K562 (cell line): ENCODE data around the gene EZH1. TPM values are rescaled to one million over a fixed set of nuclear protein-coding genes. Genes with fewer than 3 reads are reported as not detected.

Experiments used
- ETS1 ChIP-seq: conservative IDR thresholded peaks from 2 replicates; pipeline ENCODE4 v1.6.1; 2011; ENCODE audit warnings: low read depth, mild to moderate bottlenecking, low read length; ENCODE audit not compliant: control insufficient read depth
- MBD1 ChIP-seq: fragments of 250-450 bp; sonication (Bioruptor Pico); IDR thresholded peaks from 2 replicates; pipeline ENCODE4 v1.8.0; 2022; ENCODE audit warnings: inconsistent platforms
- MTA1 ChIP-seq: fragments of 450-650 bp; IDR thresholded peaks from 2 replicates; pipeline ENCODE4 v1.6.1; 2017; ENCODE audit warnings: borderline replicate concordance
- PATZ1 ChIP-seq: fragments of 250-450 bp; sonication (Bioruptor Pico); IDR thresholded peaks from 2 replicates; pipeline ENCODE4 v1.5.0; 2020; ENCODE audit warnings: mild to moderate bottlenecking, borderline replicate concordance
- PCBP1 ChIP-seq: fragments of 200-400 bp; formaldehyde crosslinking; IDR thresholded peaks from 2 replicates; pipeline ENCODE4 v1.6.1; 2018; ENCODE audit warnings: mild to moderate bottlenecking, low read depth, low read length; ENCODE audit not compliant: poor library complexity, severe bottlenecking
- RBM22 ChIP-seq: fragments of 200-400 bp; formaldehyde crosslinking; IDR thresholded peaks from 2 replicates; pipeline ENCODE4 v1.6.1; 2018; ENCODE audit warnings: low read length, low read depth; ENCODE audit not compliant: poor library complexity, severe bottlenecking
- REST ChIP-seq, 2 experiments: fragments of 450-650 bp; formaldehyde crosslinking in 1 of 2; IDR thresholded peaks; 2 replicates each; pipeline versions ENCODE4 v1.4.0 to v1.6.1; 2014 to 2020; ENCODE audit warnings: mild to moderate bottlenecking in 2 of 2, borderline replicate concordance in 1 of 2, low read depth in 1 of 2
- UBTF ChIP-seq, 2 experiments: IDR thresholded peaks; 2 replicates each; pipeline ENCODE4 v1.6.1; 2012; ENCODE audit warnings: improper control_type of control experiment in 2 of 2, low read depth in 2 of 2, low read length in 2 of 2, borderline replicate concordance in 1 of 2
- ZNF263 ChIP-seq: sonication (generic); formaldehyde crosslinking; IDR thresholded peaks from 2 replicates; pipeline ENCODE4 v1.8.0; 2022; ENCODE audit warnings: mild to moderate bottlenecking, missing genetic modification reagents, borderline replicate concordance
- ZNF707 ChIP-seq: fragments of 250-450 bp; sonication (Bioruptor Pico); conservative IDR thresholded peaks from 2 replicates; pipeline ENCODE4 v1.8.0; 2022; ENCODE audit warnings: inconsistent platforms, mild to moderate bottlenecking, moderate library complexity
- polyA plus RNA-seq, 8 experiments: library from polyadenylated mRNA; depleted of rRNA in 4 of 8; stranded (reverse) in 5 of 8; unstranded in 3 of 8; fragments of >200 nt; fragmentation: Nextera tagmentation in 2 of 8; fragmentation: Illumina TruSeq in 1 of 8; extraction: Ambion mirVana in 2 of 8; extraction: Trizol in 1 of 8; gene quantifications; 2 replicates each; pipeline versions ENCODE4 v1.2.1 to v1.2.3, GENCODE V29; 2011 to 2014; ENCODE audit warnings: inconsistent platforms in 1 of 8, missing spikeins in 1 of 8
- total RNA-seq, 7 experiments: library from RNA; depleted of rRNA in 6 of 7; stranded (reverse); fragments of >200 nt in 6 of 7; fragmentation: Illumina TruSeq in 2 of 7; extraction: Trizol in 2 of 7; gene quantifications; 2 replicates each; pipeline versions ENCODE4 v1.2.1 to v1.2.3, GENCODE V29; 2011 to 2021; ENCODE audit warnings: low replicate concordance in 1 of 7

EZH1 gene
- total and polyA plus RNA-seq, 9 of the 15 experiments (the other 6 are each of a cell fraction or from before 2014, with no cell fraction given) = 8.6 to 40.8 (median 22.9) TPM

GRCh38 chr17:42675965-42676423, 68.8 kb downstream of the EZH1 start (continued):
- TF ChIP-seq REST (IDR thresholded peaks at IDR 0.05; ENCODE audit: borderline replicate concordance) = peak; percentile 90
- TF ChIP-seq REST (CRISPR knock-in tag; IDR thresholded peaks at IDR 0.05; ENCODE audit: low read depth) = peak; percentile 87
- TF ChIP-seq ETS1 = 0 out of 2 replicates have a peak, but pooled peaks have one; percentile 20
- TF ChIP-seq PATZ1 (CRISPR knock-in tag) = no peak
- no peak for TF ChIP-seq MBD1 (CRISPR knock-in tag)
- peak; percentile 92 for TF ChIP-seq ZNF263 (CRISPR knock-in tag)
- TF ChIP-seq ZNF707 (CRISPR knock-in tag) = no peak
- 0 out of 2 replicates have a peak, but pooled peaks have one; percentile 36 for TF ChIP-seq MTA1
- TF ChIP-seq RBM22 = peak; percentile 13
- peak; percentile 30 for TF ChIP-seq PCBP1
- peak; percentile 24 to 41; a peak in 2 of 4 replicates for TF ChIP-seq UBTF (IDR thresholded peaks at IDR 0.05; ENCODE audit: borderline replicate concordance in 1 of 2, low read depth in 2 of 2, low read length in 2 of 2)
